CD4-positive, alpha-beta T cell treated with Interleukin-15 for 1 hour (primary cell): ENCODE results near the gene FAM81A.
"Not testable (repeated sequence)": the region's sequence is repeated elsewhere in the genome, so short reads cannot be mapped to it uniquely, and the experiment has no call there.

Experiments
- DNase-seq: peaks from one replicate; pipeline ENCODE4 v3.0.0-alpha.2; 2020

The FAM81A gene

GRCh38 chr15:59428898-59429297, 9.1 kb upstream of the FAM81A start:
- not testable (repeated sequence) for DNase-seq

DNA sequence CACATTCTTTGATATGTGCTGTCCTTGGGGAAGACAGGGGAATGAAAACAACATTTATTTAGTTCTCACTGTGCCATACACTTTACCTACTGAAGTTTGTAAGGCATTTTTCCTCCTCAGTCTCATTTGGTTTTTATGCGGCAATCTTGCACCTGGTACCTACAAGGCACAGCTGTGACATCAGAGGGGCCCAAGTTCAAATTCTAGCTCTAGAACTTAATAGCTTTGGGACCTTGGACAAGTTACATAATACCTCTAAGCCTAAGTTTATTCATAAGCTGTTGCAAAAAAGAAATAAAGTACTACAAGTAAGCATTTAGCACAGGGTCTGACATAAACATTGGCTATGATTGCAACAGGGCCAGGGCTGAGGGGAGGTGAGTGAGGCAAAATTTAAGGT, 5.6 kb upstream of the FAM81A start:
- DNase-seq = no peak

DNA sequence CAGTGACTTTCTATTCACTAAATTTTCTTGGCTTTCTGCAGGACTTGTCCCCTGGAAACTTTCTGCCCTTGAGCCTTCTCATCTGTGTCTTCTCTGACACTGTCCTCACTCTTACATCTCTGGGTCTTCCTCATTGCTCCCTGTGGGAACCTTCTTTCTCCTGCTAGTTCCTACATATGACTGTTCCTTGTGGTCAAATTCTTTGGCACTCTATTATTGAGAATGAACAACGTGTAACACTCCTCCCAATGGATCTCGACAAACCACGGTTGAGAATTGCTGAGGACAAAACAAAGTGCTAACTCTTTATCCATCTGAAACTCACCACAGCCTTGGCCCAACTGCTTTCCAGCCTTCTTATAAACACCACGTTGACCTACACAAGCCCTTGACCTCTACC, 3.5 kb upstream of the FAM81A start:
- no peak for DNase-seq

- no peak for DNase-seq
These were observed 1.2 kb upstream of the FAM81A start for GRCh38 chr15:59436774-59437141.

DNA sequence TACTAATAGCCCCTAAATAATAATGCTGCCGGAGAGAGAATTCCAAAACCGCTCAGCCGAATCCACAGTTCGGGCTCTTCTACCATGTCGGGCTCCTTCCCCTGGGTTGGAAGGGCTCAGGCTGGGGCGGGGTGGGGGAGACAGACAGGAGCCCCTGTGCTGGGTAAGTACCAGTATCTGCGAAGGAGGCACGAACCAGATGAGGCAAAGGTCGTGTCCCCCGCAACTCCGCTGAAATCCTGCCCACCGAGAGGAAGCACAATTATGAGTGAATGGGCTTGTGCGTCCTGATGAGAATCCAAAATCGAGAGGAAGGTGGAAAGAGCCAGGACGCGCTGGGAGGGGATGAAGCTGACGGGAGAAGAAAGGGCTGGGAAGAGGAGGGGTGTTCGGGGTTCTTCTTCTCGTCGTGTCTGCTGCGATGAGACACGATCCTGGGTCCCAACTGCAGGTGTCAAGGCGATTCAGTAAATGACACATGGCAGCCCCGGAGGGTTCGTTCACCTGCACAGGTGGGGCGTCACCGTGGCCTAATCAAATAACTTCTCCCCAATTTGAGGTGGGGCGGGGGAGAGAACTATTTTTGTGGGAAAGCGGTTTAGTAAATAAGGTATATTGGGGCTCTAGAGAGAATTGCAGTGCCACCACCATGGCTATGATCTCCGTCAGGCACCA, 707 bp upstream of the FAM81A start:
- DNase-seq = no peak

DNA sequence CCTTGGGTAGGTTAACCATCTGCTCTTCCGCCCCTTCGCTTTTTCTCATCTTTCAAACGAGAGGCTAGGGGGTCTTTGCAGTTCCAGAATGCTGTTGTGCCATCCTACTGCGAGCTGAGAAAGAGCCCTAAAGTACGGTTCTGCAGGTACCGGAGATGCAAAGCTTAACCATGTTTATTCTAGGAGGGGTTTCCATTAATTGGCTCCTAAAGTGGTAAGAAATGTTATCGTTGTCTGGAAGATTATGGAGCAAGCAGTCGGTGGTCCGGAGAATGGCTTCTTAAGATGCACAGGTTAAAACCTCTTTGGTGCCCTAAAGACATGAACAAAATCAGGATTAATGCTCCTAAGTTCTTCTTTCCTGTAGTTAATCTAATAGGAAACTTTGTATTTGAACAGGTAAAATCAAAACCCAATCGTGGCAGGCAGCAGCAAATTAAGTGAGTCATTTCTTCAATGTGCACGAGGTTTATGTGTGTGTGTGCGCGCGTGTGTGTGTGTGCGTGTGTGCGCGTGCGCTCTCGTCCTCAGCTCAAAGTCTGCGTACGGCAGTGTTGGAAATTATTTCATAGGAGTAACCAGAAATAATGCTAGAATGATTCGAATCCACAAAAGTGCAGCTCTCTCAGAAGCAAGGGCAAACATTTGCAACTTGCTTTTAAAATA, 772 bp downstream of the FAM81A start:
- no peak for DNase-seq

DNA sequence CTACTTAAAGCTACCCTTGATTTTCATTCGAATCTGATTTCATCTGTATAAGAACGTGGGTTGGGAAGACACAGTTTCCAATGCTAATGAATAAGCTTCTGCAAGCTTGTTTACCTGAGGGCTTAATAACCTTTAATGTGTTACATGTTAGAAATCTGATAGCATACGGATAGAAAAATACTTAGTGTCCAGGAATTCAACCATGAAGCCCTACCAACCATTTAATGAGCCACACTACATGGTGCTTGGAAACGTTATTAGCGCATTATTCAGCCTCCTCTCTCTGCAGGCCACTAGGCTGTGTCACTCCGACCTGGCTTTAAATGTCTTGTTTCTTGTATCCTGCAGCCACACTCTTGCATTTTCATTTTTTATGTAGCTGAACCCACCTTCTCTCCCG, 1.6 kb downstream of the FAM81A start:
- DNase-seq = no peak

DNA sequence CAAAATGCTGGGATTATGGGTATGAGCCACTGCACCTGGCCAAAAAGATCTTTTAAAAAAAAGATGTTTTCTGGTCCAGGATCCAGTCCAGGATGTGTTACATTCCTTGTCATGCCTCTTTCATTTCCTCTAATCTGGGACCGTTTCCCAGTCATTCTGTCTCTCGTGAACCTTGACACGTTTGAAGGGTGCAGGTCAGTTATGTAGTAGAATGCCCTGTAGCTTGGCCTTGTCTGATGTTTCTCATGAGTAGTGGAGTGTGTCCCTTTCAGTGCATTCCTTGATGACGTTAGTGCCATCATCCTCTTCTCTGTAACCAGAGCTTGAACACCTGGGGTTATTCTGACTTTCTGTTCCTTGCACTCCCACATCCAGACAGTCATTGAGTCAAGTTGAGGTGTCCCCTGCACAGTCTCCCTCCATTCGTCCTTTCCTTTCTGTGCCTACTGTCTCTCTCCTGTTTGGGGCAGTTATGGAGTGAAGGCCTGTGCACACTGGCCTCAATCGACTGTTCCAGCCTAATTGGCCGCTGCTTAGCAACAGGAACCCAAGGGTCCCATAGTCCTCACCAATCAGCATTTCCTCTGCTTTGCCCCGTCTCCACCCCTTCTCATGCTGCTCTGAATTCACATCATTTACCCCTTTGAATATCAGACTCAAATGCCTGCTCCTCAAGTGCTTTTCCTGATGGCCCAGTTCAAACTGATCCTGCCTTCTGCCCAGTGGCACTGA, 5.5 kb downstream of the FAM81A start:
- no peak for DNase-seq

GRCh38 chr15:59444081-59444835, 6.3 kb downstream of the FAM81A start:
- DNase-seq = no peak

GRCh38 chr15:59444980-59445545, 7.1 kb downstream of the FAM81A start:
- no peak for DNase-seq

GRCh38 chr15:59446232-59446957, 8.4 kb downstream of the FAM81A start:
- DNase-seq = no peak

DNA sequence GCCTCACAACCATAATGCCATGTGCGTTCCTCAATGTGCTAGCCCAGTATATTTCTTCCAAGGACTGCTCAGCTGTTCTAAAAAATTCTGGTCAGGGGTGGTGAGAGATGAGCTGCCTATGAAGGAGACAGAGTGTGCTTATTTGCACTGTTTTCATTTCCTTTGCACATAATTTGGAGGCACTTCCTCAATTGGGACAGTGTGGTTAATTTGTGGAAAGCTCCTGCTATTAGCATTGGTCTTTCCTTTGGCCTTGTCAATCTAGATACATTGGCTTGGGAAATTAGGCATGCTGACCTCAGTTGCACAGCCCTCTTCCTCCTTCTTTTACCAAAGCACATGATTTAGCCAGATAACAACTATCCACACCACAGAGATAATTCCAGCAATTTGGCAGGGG, 9.4 kb downstream of the FAM81A start:
- DNase-seq = no peak

GRCh38 chr15:59448871-59449270, 10.9 kb downstream of the FAM81A start:
- DNase-seq = no peak

DNA sequence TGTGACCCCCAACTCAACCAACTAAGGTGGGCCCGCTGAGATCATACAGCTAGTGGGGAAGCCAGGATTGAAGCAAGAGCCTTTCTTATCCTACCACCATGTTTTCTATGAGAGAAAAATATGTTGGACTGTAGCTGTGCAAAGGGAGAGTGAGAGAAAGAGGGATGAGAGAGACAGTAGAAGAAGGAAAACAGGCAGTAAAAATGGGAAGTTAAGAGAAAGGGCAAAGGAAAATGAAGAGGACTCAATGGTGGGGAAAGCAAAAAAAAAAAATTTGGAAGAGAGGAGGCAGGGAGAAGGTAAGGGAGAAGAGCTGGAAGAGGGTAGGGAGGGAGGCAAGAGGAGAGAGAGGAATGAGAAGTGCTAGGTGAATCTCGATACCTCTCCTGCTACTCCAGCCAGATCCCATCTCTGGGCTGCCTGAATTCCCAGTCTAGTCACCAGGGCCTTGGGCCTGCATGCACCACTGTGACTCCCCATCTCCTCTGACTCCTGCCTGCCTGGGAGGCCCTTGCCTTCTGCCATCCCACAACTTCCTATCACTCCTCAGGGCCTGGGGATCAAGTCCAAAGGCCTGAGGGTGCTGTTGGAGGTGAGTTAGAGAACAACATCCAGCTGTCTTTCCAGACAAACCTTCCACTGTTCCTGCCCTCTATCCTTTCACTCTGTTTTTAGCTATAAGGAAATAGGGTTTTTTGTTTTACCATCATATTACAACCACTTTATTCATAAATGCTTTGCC, 15.7 kb downstream of the FAM81A start:
- no peak for DNase-seq

DNA sequence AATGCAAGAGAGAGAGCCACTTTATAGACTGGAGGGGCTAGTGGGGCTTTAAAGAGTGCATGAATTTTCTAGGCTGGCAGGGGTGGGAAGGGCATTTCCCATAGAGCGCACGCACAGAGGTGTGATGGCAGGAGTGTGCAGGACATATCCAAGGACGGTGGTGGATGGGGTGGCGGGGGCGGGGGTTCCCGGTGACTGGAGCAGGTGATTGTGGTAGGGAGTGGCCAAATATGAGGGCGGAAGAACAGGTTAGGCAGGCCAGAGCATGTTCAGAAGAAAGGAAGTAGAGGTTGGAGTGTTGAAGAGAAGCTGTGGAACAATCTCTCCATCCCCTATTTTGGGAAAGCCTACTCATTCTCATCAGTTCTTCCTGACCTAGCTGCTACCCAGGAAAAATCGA, 18.1 kb downstream of the FAM81A start:
- no peak for DNase-seq

DNA sequence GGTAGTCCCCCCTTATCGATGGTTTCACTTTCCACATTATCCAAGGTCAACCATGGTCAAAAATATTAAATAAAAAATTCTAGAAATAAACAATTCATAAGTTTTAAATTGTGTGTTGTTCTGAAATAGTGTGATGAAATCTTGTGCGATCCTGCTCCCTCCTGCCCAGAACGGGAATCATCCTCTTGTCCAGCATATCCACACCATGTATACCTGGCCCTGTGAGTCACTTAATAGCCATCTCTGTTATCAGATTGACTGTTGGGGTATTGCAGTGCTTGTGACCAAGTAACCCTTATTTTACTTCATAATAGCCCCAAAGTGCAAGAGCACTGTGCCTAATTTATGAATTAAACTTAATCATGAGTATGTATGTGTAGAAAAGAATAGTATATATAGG, 19.1 kb downstream of the FAM81A start:
- DNase-seq = no peak

DNA sequence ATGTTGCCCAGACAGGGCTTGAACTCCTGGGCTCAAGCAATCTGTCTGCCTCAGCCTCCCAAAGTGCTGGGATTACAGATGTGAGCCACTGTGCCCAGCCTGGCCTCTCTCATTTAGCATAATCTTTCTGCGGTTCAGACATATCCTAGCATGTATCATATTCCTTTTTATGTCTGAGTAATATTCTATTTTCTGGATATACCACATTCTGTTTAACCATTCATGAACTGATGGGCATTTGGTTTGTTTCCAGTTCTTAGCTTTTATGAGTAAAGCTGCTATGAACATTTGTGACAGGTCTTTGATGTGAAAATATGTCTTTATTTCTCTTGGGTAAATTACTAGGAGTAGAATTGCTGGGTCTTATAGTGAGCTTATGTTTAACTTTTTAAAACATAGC, 23.5 kb downstream of the FAM81A start:
- DNase-seq = no peak

- DNase-seq = no peak
These were observed 35.2 kb downstream of the FAM81A start for GRCh38 chr15:59473226-59473625.

GRCh38 chr15:59475161-59475560, 37.2 kb downstream of the FAM81A start:
- not testable (repeated sequence) for DNase-seq

GRCh38 chr15:59484399-59484798, 46.4 kb downstream of the FAM81A start:
- no peak for DNase-seq

DNA sequence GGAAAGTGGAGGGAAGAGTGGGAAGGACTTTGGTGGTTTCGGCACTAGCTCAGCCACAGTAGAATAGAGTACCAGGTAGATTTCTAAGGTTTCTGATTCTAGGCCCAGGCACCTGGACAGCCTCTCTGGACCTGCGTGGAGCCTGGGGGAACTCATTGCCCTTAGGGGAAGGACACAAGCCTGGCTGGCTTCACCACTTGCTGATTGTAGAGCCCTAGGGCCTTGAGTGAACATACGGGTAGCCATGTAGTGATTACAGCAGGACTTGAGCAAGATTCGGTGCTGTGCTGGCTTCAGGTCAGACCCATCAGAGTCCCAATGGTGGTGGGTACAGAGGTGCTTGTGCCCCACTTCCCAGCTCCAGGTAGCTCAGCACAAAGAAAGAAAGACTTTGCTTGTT, 47.0 kb downstream of the FAM81A start:
- DNase-seq = no peak

GRCh38 chr15:59489485-59489884, 51.5 kb downstream of the FAM81A start:
- DNase-seq = not testable (repeated sequence)
